ENCODE data around the gene TRAPPC12. TPM values are rescaled to one million over a fixed set of nuclear protein-coding genes. Genes with fewer than 3 reads are reported as not detected.

Gene TRAPPC12
- total RNA-seq, 1 donor from 2014 or later: 89.8 TPM

DNA sequence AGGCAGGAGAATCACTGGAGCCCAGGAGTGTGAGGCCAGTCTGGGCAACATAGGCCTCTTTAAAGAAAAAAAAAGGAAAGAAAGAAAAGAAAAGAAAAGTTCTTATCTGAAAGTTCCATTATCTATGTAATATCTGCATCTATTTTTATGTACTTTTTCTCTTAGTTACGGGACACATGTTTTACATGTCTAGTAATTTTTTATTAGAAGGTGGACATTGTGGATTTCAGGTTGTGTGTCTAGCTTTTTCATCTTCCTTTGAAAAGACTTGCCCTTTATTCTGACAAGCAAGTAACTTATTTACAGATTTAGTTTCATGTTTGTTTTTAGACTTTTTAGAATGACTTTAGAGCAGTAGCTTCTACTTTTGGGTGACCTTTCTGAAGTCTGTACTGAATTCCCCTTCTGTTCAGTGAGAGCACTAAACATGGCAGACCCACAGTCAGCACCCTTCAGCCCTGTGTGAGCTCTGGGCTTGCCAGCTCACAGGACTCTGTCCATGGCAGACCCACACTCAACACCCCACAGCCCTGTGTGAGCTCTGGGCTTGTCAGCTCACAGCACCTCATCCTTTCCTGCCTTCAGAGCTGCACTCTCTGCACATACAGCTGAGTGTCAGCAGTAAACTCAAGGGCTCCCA is 17.5 kb downstream of the TRAPPC12 start:
- no peak overlapping the region for H3K27ac ChIP-seq
- no peak for DNase-seq
- intact Hi-C loops (cut with DNase I): no loop called here
- no peaks in the 10 kb centered on the region for H3K27me3 ChIP-seq
- peaks cover 9% of the 10 kb centered on the region for H3K9me3 ChIP-seq
- H3K36me3 ChIP-seq: peaks cover 16% of the 10 kb centered on the region
- no peak overlapping the region for H3K4me3 ChIP-seq
- no peak for TF ChIP-seq CTCF (IDR thresholded peaks at IDR 0.05)
- no peak for ATAC-seq
- no peaks in the 10 kb centered on the region for H3K4me1 ChIP-seq

- Histone ChIP-seq H3K9me3 (peaks cover 9% of the 10 kb centered on the region), H3K27me3 (no peaks in the 10 kb centered on the region), H3K4me3 (no peak overlapping the region), H3K27ac (no peak overlapping the region), H3K4me1 (no peaks in the 10 kb centered on the region), H3K36me3 (peaks cover 23% of the 10 kb centered on the region)
- intact Hi-C loops (cut with DNase I): no loop called here
- DNase-seq (no peak), ATAC-seq (no peak)
- TF ChIP-seq CTCF (IDR thresholded peaks at IDR 0.05): no peak
Measured at GRCh38 chr2:3398857-3399256, 19.4 kb downstream of the TRAPPC12 start.

GRCh38 chr2:3399381-3399780 is 19.9 kb downstream of the TRAPPC12 start:
- TF ChIP-seq CTCF (IDR thresholded peaks at IDR 0.05): no peak
- intact Hi-C loops (cut with DNase I): no loop called here
- Histone ChIP-seq H3K4me3 (no peak overlapping the region), H3K27ac (no peak overlapping the region), H3K27me3 (no peaks in the 10 kb centered on the region), H3K9me3 (peaks cover 9% of the 10 kb centered on the region), H3K36me3 (peaks cover 25% of the 10 kb centered on the region), H3K4me1 (no peaks in the 10 kb centered on the region)
- DNase-seq: no peak
- ATAC-seq: no peak

DNA sequence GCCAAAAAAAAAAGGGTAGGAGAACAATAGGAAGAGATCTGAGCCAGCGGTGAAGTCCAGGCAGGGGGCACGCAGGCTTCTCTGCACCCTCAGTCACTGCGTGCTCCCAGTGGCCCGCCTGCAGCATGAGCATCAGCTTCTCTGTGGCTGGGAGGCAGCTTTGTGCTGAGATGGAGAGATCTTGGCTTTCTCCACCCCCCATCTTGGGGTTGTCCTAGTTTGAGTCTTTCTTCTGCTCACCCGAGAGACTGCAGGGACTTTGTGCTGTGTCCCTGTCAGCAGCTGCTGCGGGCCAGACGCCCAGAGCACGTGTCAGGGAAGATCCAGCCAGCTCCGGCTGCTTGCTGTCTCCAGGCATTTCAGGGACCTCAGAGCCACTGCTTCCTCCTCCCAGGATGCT is 20.3 kb downstream of the TRAPPC12 start:
- Histone ChIP-seq H3K36me3 (peaks cover 25% of the 10 kb centered on the region), H3K4me1 (no peaks in the 10 kb centered on the region), H3K27ac (no peak overlapping the region), H3K9me3 (peaks cover 9% of the 10 kb centered on the region), H3K27me3 (no peaks in the 10 kb centered on the region), H3K4me3 (no peak overlapping the region)
- intact Hi-C loops (cut with DNase I): no loop called here
- DNase-seq: no peak
- ATAC-seq: peak; percentile 57
- no peak for TF ChIP-seq CTCF (IDR thresholded peaks at IDR 0.05)

GRCh38 chr2:3403587-3404334 is 24.3 kb downstream of the TRAPPC12 start:
- ATAC-seq: no peak
- Histone ChIP-seq H3K4me3 (no peak overlapping the region), H3K36me3 (peaks cover 25% of the 10 kb centered on the region), H3K27ac (no peak overlapping the region), H3K9me3 (no peaks in the 10 kb centered on the region), H3K27me3 (no peaks in the 10 kb centered on the region), H3K4me1 (peaks cover 8% of the 10 kb centered on the region)
- intact Hi-C loops (cut with DNase I): no loop called here
- DNase-seq: no peak
- no peak for TF ChIP-seq CTCF (IDR thresholded peaks at IDR 0.05)
